D721Med (cell line): ENCODE results near the gene PCDHGA7.
A peak's percentile ranks its signal among the peaks of the same experiment; 100 is the strongest.
"Not testable (repeated sequence)": the region's sequence is repeated elsewhere in the genome, so short reads cannot be mapped to it uniquely, and the experiment has no call there.

ENCODE experiments used
- DNase-seq: peaks from one replicate; pipeline ENCODE4 v3.0.0; 2011; ENCODE audit warnings: low spot score; ENCODE audit not compliant: insufficient read length
- FAIRE-seq: peaks from 2 replicates; lab custom pipeline; 2011; peaks lifted over from hg19 to GRCh38; lab: Jason Lieb, UNC
- CTCF ChIP-seq: IDR thresholded peaks from 2 replicates; pipeline ENCODE4 v1.5.1; 2012; ENCODE audit warnings: mild to moderate bottlenecking, control low read depth; ENCODE audit not compliant: insufficient read depth; ENCODE audit errors: missing control alignments

The PCDHGA7 gene

GRCh38 chr5:141382469-141383294, at the start of gene PCDHGA7:
TSS of gene PCDHGA7 (plus strand) at chr5:141382742. CDS start at chr5:141382900, 158 bp downstream.
- no peak for FAIRE-seq
- DNase-seq: no peak
- no peak for TF ChIP-seq CTCF

GRCh38 chr5:141338538-141339306, 43.8 kb upstream of the PCDHGA7 start, which contains the start of gene PCDHGA2:
TSS of gene PCDHGA2 (plus strand) at chr5:141338760.
- TF ChIP-seq CTCF: peak; percentile 38
- no peak for DNase-seq
- no peak for FAIRE-seq

GRCh38 chr5:141340781-141341354, 41.7 kb upstream of the PCDHGA7 start:
- FAIRE-seq: not testable (repeated sequence)

GRCh38 chr5:141342773-141343172, 39.8 kb upstream of the PCDHGA7 start:
- no peak for DNase-seq
- no peak for FAIRE-seq
- TF ChIP-seq CTCF: no peak

More at GRCh38 chr5:141340781-141341354, 41.7 kb upstream of the PCDHGA7 start:
- not testable (repeated sequence) for DNase-seq

GRCh38 chr5:141343242-141343952, 39.1 kb upstream of the PCDHGA7 start, which contains the start of gene PCDHGA3:
TSS of gene PCDHGA3 (plus strand) at chr5:141343829. CDS start at chr5:141344034, 205 bp downstream.
- TF ChIP-seq CTCF: no peak
- DNase-seq (no peak), FAIRE-seq (no peak)

- no peak for TF ChIP-seq CTCF
- FAIRE-seq: no peak
- DNase-seq: no peak
These were observed 38.5 kb upstream of the PCDHGA7 start for GRCh38 chr5:141343953-141344463.
